K562 (cell line): ENCODE results near the gene FTH1. TPM values are rescaled to one million over a fixed set of nuclear protein-coding genes. Genes with fewer than 3 reads are reported as not detected.

Experiments
- ARNT ChIP-seq, 2 experiments: fragments of 450-650 bp; IDR thresholded peaks; 2 replicates each; pipeline ENCODE4 v1.6.1; 2016; ENCODE audit warnings: mild to moderate bottlenecking in 1 of 2
- BRD9 ChIP-seq: fragments of 450-650 bp; IDR thresholded peaks from 2 replicates; pipeline ENCODE4 v1.6.1; 2018; ENCODE audit warnings: low read depth; ENCODE audit not compliant: partially characterized antibody
- CHCHD3 ChIP-seq: fragments of 250-450 bp; sonication (Bioruptor Pico); IDR thresholded peaks from 2 replicates; pipeline ENCODE4 v2.1.2; 2022; ENCODE audit warnings: mild to moderate bottlenecking
- CHD4 ChIP-seq: fragments of 200-600 bp; sonication (generic); IDR thresholded peaks from 3 replicates; pipeline ENCODE4 v1.6.1; 2012; ENCODE audit warnings: low read depth, mild to moderate bottlenecking, mixed read lengths, low read length, inconsistent platforms; ENCODE audit not compliant: insufficient read depth, insufficient replicate concordance, poor library complexity, severe bottlenecking
- CREB1 ChIP-seq, 2 experiments: sonication (generic) in 1 of 2; formaldehyde crosslinking in 1 of 2; IDR thresholded peaks; 2 replicates each; pipeline versions ENCODE4 v1.6.1 to v1.8.0; 2012 to 2022; ENCODE audit warnings: inconsistent platforms in 1 of 2, mild to moderate bottlenecking in 1 of 2, missing genetic modification reagents in 1 of 2, moderate library complexity in 1 of 2
- ELF1 ChIP-seq: fragments of 200-800 bp; sonication (Bioruptor generic); IDR thresholded peaks from 2 replicates; pipeline ENCODE4 v1.6.1; 2016; ENCODE audit warnings: missing genetic modification characterization, missing compliant biosample characterization
- ETV6 ChIP-seq, 3 experiments: fragments of 150-350 bp in 1 of 3; sonication (generic) in 1 of 3; formaldehyde crosslinking in 1 of 3; IDR thresholded peaks; 2 replicates each; pipeline versions ENCODE4 v1.6.1 to v1.8.0; 2014 to 2022; ENCODE audit warnings: borderline replicate concordance in 2 of 3, low read depth in 2 of 3, antibody characterized with exemption in 1 of 3, low read length in 1 of 3, mild to moderate bottlenecking in 1 of 3, missing genetic modification reagents in 1 of 3
- FOXJ2 ChIP-seq: fragments of 200-800 bp; sonication (Bioruptor generic); IDR thresholded peaks from 2 replicates; pipeline ENCODE4 v1.6.1; 2016; ENCODE audit warnings: missing genetic modification characterization, missing compliant biosample characterization
- MEF2D ChIP-seq: conservative IDR thresholded peaks from 2 replicates; pipeline ENCODE4 v1.6.1; 2016; ENCODE audit warnings: low read depth, missing genetic modification characterization, missing compliant biosample characterization
- NFIX ChIP-seq: fragments of 250-450 bp; sonication (Bioruptor Pico); IDR thresholded peaks from 2 replicates; pipeline ENCODE4 v1.4.0; 2020; ENCODE audit warnings: low read depth, mild to moderate bottlenecking, moderate library complexity
- NFYB ChIP-seq: IDR thresholded peaks from 2 replicates; pipeline ENCODE4 v1.6.1; 2011; ENCODE audit warnings: mild to moderate bottlenecking, moderate library complexity; ENCODE audit not compliant: insufficient read length; ENCODE audit errors: extremely low read depth
- PHF21A ChIP-seq: fragments of 450-650 bp; IDR thresholded peaks from 2 replicates; pipeline ENCODE4 v1.6.1; 2017; ENCODE audit warnings: low read depth, borderline replicate concordance
- RBM34 ChIP-seq: fragments of 200-400 bp; formaldehyde crosslinking; IDR thresholded peaks from 2 replicates; pipeline ENCODE4 v1.6.1; 2018; ENCODE audit warnings: low read length, borderline replicate concordance; ENCODE audit not compliant: insufficient read depth
- STAT5A ChIP-seq: IDR thresholded peaks from 2 replicates; pipeline ENCODE4 v1.6.1; 2012; ENCODE audit warnings: low read length, inconsistent platforms, borderline replicate concordance
- THRAP3 ChIP-seq: fragments of 450-650 bp; IDR thresholded peaks from 2 replicates; pipeline ENCODE4 v1.6.1; 2016; ENCODE audit warnings: mild to moderate bottlenecking, inconsistent platforms, borderline replicate concordance
- ZBTB17 ChIP-seq: fragments of 450-650 bp; formaldehyde crosslinking; IDR thresholded peaks from 2 replicates; pipeline ENCODE4 v1.4.0; 2020; ENCODE audit warnings: mild to moderate bottlenecking
- ZNF23 ChIP-seq: fragments of 250-450 bp; sonication (Bioruptor Pico); IDR thresholded peaks from 2 replicates; pipeline ENCODE4 v1.4.0; 2020; ENCODE audit warnings: mild to moderate bottlenecking
- ZSCAN29 ChIP-seq: fragments of 450-650 bp; IDR thresholded peaks from 2 replicates; pipeline ENCODE4 v1.6.1; 2017
- polyA plus RNA-seq, 8 experiments: library from polyadenylated mRNA; depleted of rRNA in 4 of 8; stranded (reverse) in 5 of 8; unstranded in 3 of 8; fragments of >200 nt; fragmentation: Nextera tagmentation in 2 of 8; fragmentation: Illumina TruSeq in 1 of 8; extraction: Ambion mirVana in 2 of 8; extraction: Trizol in 1 of 8; gene quantifications; 2 replicates each; pipeline versions ENCODE4 v1.2.1 to v1.2.3, GENCODE V29; 2011 to 2014; ENCODE audit warnings: inconsistent platforms in 1 of 8, missing spikeins in 1 of 8
- total RNA-seq, 7 experiments: library from RNA; depleted of rRNA in 6 of 7; stranded (reverse); fragments of >200 nt in 6 of 7; fragmentation: Illumina TruSeq in 2 of 7; extraction: Trizol in 2 of 7; gene quantifications; 2 replicates each; pipeline versions ENCODE4 v1.2.1 to v1.2.3, GENCODE V29; 2011 to 2021; ENCODE audit warnings: low replicate concordance in 1 of 7
- TF ChIP-seq, protein P1 (sequence below): fragments of 250-450 bp; sonication (Bioruptor Pico); IDR thresholded peaks from 2 replicates; pipeline ENCODE4 v1.5.0; 2020; ENCODE audit warnings: mild to moderate bottlenecking
- TF ChIP-seq, protein P2 (sequence below): fragments of 250-450 bp; sonication (Bioruptor Pico); IDR thresholded peaks from 2 replicates; pipeline ENCODE4 v1.4.0; 2020; ENCODE audit warnings: borderline replicate concordance
- TF ChIP-seq, protein P3 (sequence below): fragments of 250-450 bp; sonication (Bioruptor Pico); IDR thresholded peaks from 2 replicates; pipeline ENCODE4 v1.8.0; 2021; ENCODE audit warnings: mild to moderate bottlenecking, moderate library complexity
- TF ChIP-seq, protein P4 (sequence below): IDR thresholded peaks from 2 replicates; pipeline ENCODE4 v1.6.1; 2014; ENCODE audit warnings: antibody characterized with exemption

FTH1 gene
- total and polyA plus RNA-seq, 9 of the 15 experiments (the other 6 are each of a cell fraction or from before 2014, with no cell fraction given), result 370 to 3,146 (median 802) TPM

DNA sequence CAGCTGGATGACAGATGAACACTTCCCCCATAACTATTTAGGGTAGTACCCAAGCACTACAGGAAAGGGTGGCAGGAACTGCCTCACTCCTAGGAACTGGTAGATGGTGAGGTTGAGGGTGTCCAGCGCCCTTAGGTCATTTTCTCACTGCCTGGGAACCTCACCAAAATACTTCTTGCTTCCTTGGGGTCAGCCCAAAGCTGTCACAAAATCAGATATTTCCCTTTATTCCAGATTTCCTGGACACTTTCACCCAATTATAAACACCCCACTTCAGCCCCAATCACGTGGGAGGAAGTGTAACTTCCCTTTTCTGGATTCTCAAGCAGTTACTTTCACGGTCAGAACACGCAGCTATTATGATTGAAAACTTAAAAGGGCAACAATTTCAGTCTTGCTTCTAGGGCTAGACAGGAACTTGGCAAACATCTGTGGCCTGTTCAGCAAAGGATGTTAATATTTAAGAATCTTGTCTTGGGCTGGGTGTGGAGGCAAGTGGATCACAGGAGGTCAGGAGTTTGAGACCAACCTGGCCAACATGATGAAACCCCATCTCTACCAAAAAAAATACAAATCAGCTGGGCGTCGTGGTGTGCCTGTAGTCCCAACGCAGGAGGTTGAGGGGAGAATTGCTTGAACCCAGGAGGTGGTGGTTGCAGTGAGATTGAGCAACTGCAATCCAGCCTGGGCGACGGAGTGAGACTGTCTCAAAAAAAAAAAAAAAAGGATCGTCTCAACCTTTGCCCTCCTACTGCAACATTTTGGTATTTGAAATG is 4.0 kb downstream of the FTH1 start (continued):
- TF ChIP-seq, protein P1, sequence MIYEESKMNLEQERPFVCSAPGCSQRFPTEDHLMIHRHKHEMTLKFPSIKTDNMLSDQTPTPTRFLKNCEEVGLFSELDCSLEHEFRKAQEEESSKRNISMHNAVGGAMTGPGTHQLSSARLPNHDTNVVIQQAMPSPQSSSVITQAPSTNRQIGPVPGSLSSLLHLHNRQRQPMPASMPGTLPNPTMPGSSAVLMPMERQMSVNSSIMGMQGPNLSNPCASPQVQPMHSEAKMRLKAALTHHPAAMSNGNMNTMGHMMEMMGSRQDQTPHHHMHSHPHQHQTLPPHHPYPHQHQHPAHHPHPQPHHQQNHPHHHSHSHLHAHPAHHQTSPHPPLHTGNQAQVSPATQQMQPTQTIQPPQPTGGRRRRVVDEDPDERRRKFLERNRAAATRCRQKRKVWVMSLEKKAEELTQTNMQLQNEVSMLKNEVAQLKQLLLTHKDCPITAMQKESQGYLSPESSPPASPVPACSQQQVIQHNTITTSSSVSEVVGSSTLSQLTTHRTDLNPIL (CRISPR knock-in tag), result peak; percentile 88
- TF ChIP-seq, protein P2, sequence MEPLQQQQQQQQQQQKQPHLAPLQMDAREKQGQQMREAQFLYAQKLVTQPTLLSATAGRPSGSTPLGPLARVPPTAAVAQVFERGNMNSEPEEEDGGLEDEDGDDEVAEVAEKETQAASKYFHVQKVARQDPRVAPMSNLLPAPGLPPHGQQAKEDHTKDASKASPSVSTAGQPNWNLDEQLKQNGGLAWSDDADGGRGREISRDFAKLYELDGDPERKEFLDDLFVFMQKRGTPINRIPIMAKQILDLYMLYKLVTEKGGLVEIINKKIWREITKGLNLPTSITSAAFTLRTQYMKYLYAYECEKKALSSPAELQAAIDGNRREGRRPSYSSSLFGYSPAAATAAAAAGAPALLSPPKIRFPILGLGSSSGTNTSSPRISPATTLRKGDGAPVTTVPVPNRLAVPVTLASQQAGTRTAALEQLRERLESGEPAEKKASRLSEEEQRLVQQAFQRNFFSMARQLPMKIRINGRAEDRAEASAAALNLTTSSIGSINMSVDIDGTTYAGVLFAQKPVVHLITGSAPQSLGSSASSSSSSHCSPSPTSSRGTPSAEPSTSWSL (CRISPR knock-in tag), result no peak
- TF ChIP-seq, protein P3, sequence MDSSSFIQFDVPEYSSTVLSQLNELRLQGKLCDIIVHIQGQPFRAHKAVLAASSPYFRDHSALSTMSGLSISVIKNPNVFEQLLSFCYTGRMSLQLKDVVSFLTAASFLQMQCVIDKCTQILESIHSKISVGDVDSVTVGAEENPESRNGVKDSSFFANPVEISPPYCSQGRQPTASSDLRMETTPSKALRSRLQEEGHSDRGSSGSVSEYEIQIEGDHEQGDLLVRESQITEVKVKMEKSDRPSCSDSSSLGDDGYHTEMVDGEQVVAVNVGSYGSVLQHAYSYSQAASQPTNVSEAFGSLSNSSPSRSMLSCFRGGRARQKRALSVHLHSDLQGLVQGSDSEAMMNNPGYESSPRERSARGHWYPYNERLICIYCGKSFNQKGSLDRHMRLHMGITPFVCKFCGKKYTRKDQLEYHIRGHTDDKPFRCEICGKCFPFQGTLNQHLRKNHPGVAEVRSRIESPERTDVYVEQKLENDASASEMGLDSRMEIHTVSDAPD (CRISPR knock-in tag), result no peak
- TF ChIP-seq CHD4 (no peak), ZBTB17 (0 out of 2 replicates have a peak, but pooled peaks have one; percentile 4), CHCHD3 (CRISPR knock-in tag) (no peak), ELF1 (tag) (no peak), CREB1 (IDR thresholded peaks at IDR 0.05) (peak; percentile 21; the same call in 1 of the 2 replicates), CREB1 (CRISPR knock-in tag; IDR thresholded peaks at IDR 0.05) (no peak), ZNF23 (CRISPR knock-in tag) (no peak; the same call in 1 of the 2 replicates), RBM34 (no peak), ZSCAN29 (no peak), THRAP3 (peak; percentile 86; the same call in 1 of the 2 replicates), NFYB (no peak), PHF21A (no peak; the same call in 1 of the 2 replicates), NFIX (CRISPR knock-in tag) (no peak), FOXJ2 (tag) (peak; percentile 90), BRD9 (peak; percentile 6), ARNT (IDR thresholded peaks at IDR 0.05) (no peak), STAT5A (peak; percentile 3; the same call in 1 of the 2 replicates), MEF2D (tag) (no peak), ETV6 (IDR thresholded peaks at IDR 0.05; ENCODE audit: borderline replicate concordance in 1 of 2, low read depth in 2 of 2, low read length in 1 of 2) (peak; percentile 29 to 57; a peak in 2 of 4 replicates), ETV6 (CRISPR knock-in tag; IDR thresholded peaks at IDR 0.05; ENCODE audit: borderline replicate concordance) (no peak)
- TF ChIP-seq, protein P4, sequence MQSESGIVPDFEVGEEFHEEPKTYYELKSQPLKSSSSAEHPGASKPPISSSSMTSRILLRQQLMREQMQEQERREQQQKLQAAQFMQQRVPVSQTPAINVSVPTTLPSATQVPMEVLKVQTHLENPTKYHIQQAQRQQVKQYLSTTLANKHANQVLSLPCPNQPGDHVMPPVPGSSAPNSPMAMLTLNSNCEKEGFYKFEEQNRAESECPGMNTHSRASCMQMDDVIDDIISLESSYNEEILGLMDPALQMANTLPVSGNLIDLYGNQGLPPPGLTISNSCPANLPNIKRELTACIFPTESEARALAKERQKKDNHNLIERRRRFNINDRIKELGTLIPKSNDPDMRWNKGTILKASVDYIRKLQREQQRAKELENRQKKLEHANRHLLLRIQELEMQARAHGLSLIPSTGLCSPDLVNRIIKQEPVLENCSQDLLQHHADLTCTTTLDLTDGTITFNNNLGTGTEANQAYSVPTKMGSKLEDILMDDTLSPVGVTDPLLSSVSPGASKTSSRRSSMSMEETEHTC, result no peak
